CD4-positive, alpha-beta memory T cell (primary cell): ENCODE measurements around the gene AUNIP. TPM values are rescaled to one million over a fixed set of nuclear protein-coding genes. Genes with fewer than 3 reads are reported as not detected.

Experiments
- CTCF ChIA-PET: fragments of 350-600 bp; sonication (Branson Sonifier 250); formaldehyde crosslinking; loops from one replicate; lab custom pipeline; 2021; ENCODE audit warnings: inconsistent platforms; ENCODE audit not compliant: partially characterized antibody; lab: Charles Lee
- POLR2A ChIA-PET: fragments of 350-600 bp; sonication (Branson Sonifier 250); formaldehyde crosslinking; loops from one replicate; lab custom pipeline; 2021; ENCODE audit not compliant: partially characterized antibody; lab: Charles Lee
- DNase-seq, 5 donors: peaks; one replicate each; pipeline versions ENCODE4 v3.0.0 to v3.0.0-alpha.2; 2020 to 2022; ENCODE audit warnings: mixed read lengths in 1 of 5
- H3K27ac ChIP-seq: one replicate; pipeline ENCODE4 v1.7.0; 2013; ENCODE audit warnings: low read depth, low read length
- H3K27me3 ChIP-seq: 2 replicates; pipeline ENCODE4 v1.7.0; 2013; ENCODE audit warnings: mild to moderate bottlenecking, low read length, moderate library complexity; ENCODE audit not compliant: insufficient read depth
- H3K36me3 ChIP-seq: 2 replicates; pipeline ENCODE4 v1.7.0; 2013; ENCODE audit warnings: mild to moderate bottlenecking, low read length, moderate library complexity; ENCODE audit not compliant: insufficient read depth
- H3K4me1 ChIP-seq: 2 replicates; pipeline ENCODE4 v1.7.0; 2013; ENCODE audit warnings: mild to moderate bottlenecking, low read length, moderate library complexity; ENCODE audit not compliant: insufficient read depth
- H3K4me3 ChIP-seq, 2 donors: one replicate each; pipeline ENCODE4 v1.7.0; 2013; ENCODE audit warnings: low read length in 2 of 2, mild to moderate bottlenecking in 1 of 2
- H3K9me3 ChIP-seq, 2 donors: one replicate each; pipeline ENCODE4 v1.7.0; 2013; ENCODE audit warnings: low read length in 2 of 2, control low read depth in 1 of 2; ENCODE audit not compliant: control insufficient read depth in 1 of 2
- H3K27ac Mint-ChIP-seq, 7 donors: one replicate each; pipeline ENCODE4 v1.8.0; 2020 to 2021; ENCODE audit warnings: mixed read lengths in 7 of 7, mild to moderate bottlenecking in 6 of 7, inconsistent platforms in 3 of 7, moderate library complexity in 3 of 7
- H3K27me3 Mint-ChIP-seq, 2 donors: one replicate each; pipeline ENCODE4 v1.8.0; 2020 to 2021; ENCODE audit warnings: mixed read lengths in 2 of 2
- H3K36me3 Mint-ChIP-seq, 2 donors: one replicate each; pipeline ENCODE4 v1.8.0; 2020 to 2021; ENCODE audit warnings: mixed read lengths in 2 of 2, inconsistent platforms in 1 of 2, mild to moderate bottlenecking in 1 of 2
- H3K4me1 Mint-ChIP-seq, 4 donors: one replicate each; pipeline ENCODE4 v1.8.0; 2020 to 2021; ENCODE audit warnings: mixed read lengths in 4 of 4, mild to moderate bottlenecking in 1 of 4
- H3K4me3 Mint-ChIP-seq, 8 donors: one replicate each; pipeline ENCODE4 v1.8.0; 2020 to 2021; ENCODE audit warnings: mixed read lengths in 8 of 8, mild to moderate bottlenecking in 7 of 8, moderate library complexity in 6 of 8, inconsistent platforms in 3 of 8
- H3K9me3 Mint-ChIP-seq, 8 donors: one replicate each; pipeline ENCODE4 v1.8.0; 2020 to 2021; ENCODE audit warnings: mixed read lengths in 8 of 8, mild to moderate bottlenecking in 5 of 8, inconsistent platforms in 3 of 8, moderate library complexity in 1 of 8
- intact Hi-C: fragments of 100-400 bp; cut with micrococcal nuclease; formaldehyde crosslinking; loops from one replicate; pipeline ENCODE4 v1.15.1; 2023
- polyA plus RNA-seq, 2 donors: library from polyadenylated mRNA; unstranded; fragments of 300-500 nt; fragmentation: Illumina TruSeq; gene quantifications; one replicate each; pipeline ENCODE4 v1.2.3, GENCODE V29; 2021
- total RNA-seq, 2 experiments: library from RNA; stranded (reverse); gene quantifications; one replicate each; pipeline ENCODE4 v1.2.3, GENCODE V29; 2021

AUNIP gene
- total and polyA plus RNA-seq, 4 experiments from 2014 or later = not detected

- Histone ChIP-seq H3K36me3 (no peaks in the 10 kb centered on the region), H3K9me3 (no peaks in the 10 kb centered on the region), H3K27ac (no peak overlapping the region), H3K4me3 (no peak overlapping the region), H3K4me1 (peaks cover 10% of the 10 kb centered on the region), H3K27me3 (no peaks in the 10 kb centered on the region)
- ChIA-PET POLR2A (no interaction called here), CTCF (interaction anchor here (0.7 to 1.3 kb wide), 2 partner anchors 74 to 119 kb away, joined by 3 read pairs; partner anchors contain the start of gene PAFAH2)
- DNase-seq = no peak
- Mint-ChIP-seq H3K27ac (no peak overlapping the region), H3K4me3 (no peak overlapping the region), H3K4me1 (peaks cover 4 to 13% (median 7%) of the 10 kb centered on the region in 4 donors), H3K27me3 (no peaks in the 10 kb centered on the region), H3K9me3 (no peaks in the 10 kb centered on the region), H3K36me3 (no peaks in the 10 kb centered on the region)
- intact Hi-C loops = no loop called here
These were observed 19.4 kb upstream of the AUNIP start for GRCh38 chr1:25878690-25879089.

- no peak overlapping the region for H3K4me3 Mint-ChIP-seq
- Histone ChIP-seq H3K27ac (no peak overlapping the region), H3K4me1 (peaks cover 10% of the 10 kb centered on the region), H3K27me3 (no peaks in the 10 kb centered on the region), H3K9me3 (no peaks in the 10 kb centered on the region), H3K36me3 (no peaks in the 10 kb centered on the region), H3K4me3 (no peak overlapping the region)
- no peaks in the 10 kb centered on the region for H3K36me3 Mint-ChIP-seq
- H3K27me3 Mint-ChIP-seq = no peaks in the 10 kb centered on the region
- intact Hi-C loops = no loop called here
- CTCF ChIA-PET = no interaction called here
- DNase-seq = no peak
- POLR2A ChIA-PET = no interaction called here
- no peaks in the 10 kb centered on the region for H3K9me3 Mint-ChIP-seq
- H3K4me1 Mint-ChIP-seq = peaks cover 4 to 13% (median 7%) of the 10 kb centered on the region in 4 donors
- peak overlapping the region in 2 of 7 donors; percentile 14 to 58 for H3K27ac Mint-ChIP-seq
These were observed 17.9 kb upstream of the AUNIP start for GRCh38 chr1:25877155-25877554.

- CTCF ChIA-PET = no interaction called here
- Histone ChIP-seq H3K36me3 (no peaks in the 10 kb centered on the region), H3K9me3 (no peaks in the 10 kb centered on the region), H3K27me3 (no peaks in the 10 kb centered on the region), H3K4me1 (peaks cover 10% of the 10 kb centered on the region), H3K27ac (no peak overlapping the region), H3K4me3 (no peak overlapping the region)
- H3K4me3 Mint-ChIP-seq = peak overlapping the region in 5 of 8 donors; percentile 72 to 84 (median 81)
- intact Hi-C loops = no loop called here
- no peak for DNase-seq
- H3K27ac Mint-ChIP-seq = peak overlapping the region in 5 of 7 donors; percentile 19 to 73 (median 58)
- no peaks in the 10 kb centered on the region for H3K27me3 Mint-ChIP-seq
- H3K9me3 Mint-ChIP-seq = no peaks in the 10 kb centered on the region
- H3K4me1 Mint-ChIP-seq = peaks cover 4 to 13% (median 7%) of the 10 kb centered on the region in 4 donors
- no peaks in the 10 kb centered on the region for H3K36me3 Mint-ChIP-seq
- POLR2A ChIA-PET = interaction anchor here (2.8 kb wide), 1 partner anchor 17 kb away, joined by 16 read pairs; the partner anchor contains the start of gene AUNIP
These were observed 17.4 kb upstream of the AUNIP start for GRCh38 chr1:25876693-25877077.

GRCh38 chr1:25875856-25876692 lies 16.8 kb upstream of the AUNIP start:
- Histone ChIP-seq H3K27me3 (no peaks in the 10 kb centered on the region), H3K4me1 (peaks cover 10% of the 10 kb centered on the region), H3K9me3 (no peaks in the 10 kb centered on the region), H3K36me3 (no peaks in the 10 kb centered on the region), H3K27ac (no peak overlapping the region), H3K4me3 (peak overlapping the region in 1 of 2 donors; percentile 51)
- peak in 1 of 5 donors; percentile 6 for DNase-seq
- intact Hi-C loops = loop anchor here (1.0 to 2.0 kb wide), 2 partner anchors 17 to 56 kb away; partner anchors contain the start of gene AUNIP
- ChIA-PET POLR2A (interaction anchor here (0.6 to 2.8 kb wide), 10 partner anchors 12 to 556 kb away, joined by 3 to 36 read pairs (median 4); partner anchors contain the start of genes AUNIP, MTFR1L and PAFAH2), CTCF (interaction anchor here (0.6 to 2.0 kb wide), 3 partner anchors 20 to 1626 kb away, joined by 3 to 8 read pairs (median 3); no protein-coding TSS in a partner anchor)
- Mint-ChIP-seq H3K4me1 (peaks cover 4 to 13% (median 7%) of the 10 kb centered on the region in 4 donors), H3K27me3 (no peaks in the 10 kb centered on the region), H3K9me3 (no peaks in the 10 kb centered on the region), H3K4me3 (peak overlapping the region; percentile 61 to 88 (median 81)), H3K36me3 (no peaks in the 10 kb centered on the region), H3K27ac (peak overlapping the region; percentile 13 to 89 (median 58))

GRCh38 chr1:25875154-25875855 lies 16.0 kb upstream of the AUNIP start, which contains the start of gene PAQR7:
Gene PAQR7, minus strand, starts transcription at chr1:25875708. Its CDS starts 11,869 bp downstream, at chr1:25863839.
- H3K4me3 Mint-ChIP-seq = peak within 1 kb of the TSS; percentile 80 to 88 (median 84)
- H3K36me3 Mint-ChIP-seq = no peaks in the 10 kb centered on the region
- H3K4me1 Mint-ChIP-seq = peaks cover 4 to 13% (median 6%) of the 10 kb centered on the region in 4 donors
- peak within 1 kb of the TSS; percentile 13 to 89 (median 73) for H3K27ac Mint-ChIP-seq
- Histone ChIP-seq H3K27ac (peak within 1 kb of the TSS; percentile 17), H3K27me3 (no peaks in the 10 kb centered on the region), H3K9me3 (no peaks in the 10 kb centered on the region), H3K4me3 (peak within 1 kb of the TSS in 1 of 2 donors; percentile 51), H3K4me1 (peaks cover 10% of the 10 kb centered on the region), H3K36me3 (no peaks in the 10 kb centered on the region)
- intact Hi-C loops = loop anchor here (1.0 to 2.0 kb wide), 2 partner anchors 17 to 55 kb away; partner anchors contain the start of gene AUNIP
- peak; percentile 55 to 65 (median 59) for DNase-seq
- ChIA-PET POLR2A (interaction anchor here (0.8 to 2.8 kb wide), 11 partner anchors 11 to 557 kb away, joined by 3 to 36 read pairs (median 4); partner anchors contain the start of genes AUNIP, MTFR1L and PAFAH2), CTCF (interaction anchor here (0.6 to 2.0 kb wide), 8 partner anchors 9 to 1627 kb away, joined by 3 to 8 read pairs (median 3); no protein-coding TSS in a partner anchor)
- H3K27me3 Mint-ChIP-seq = no peaks in the 10 kb centered on the region
- H3K9me3 Mint-ChIP-seq = no peaks in the 10 kb centered on the region

- ChIA-PET POLR2A (interaction anchor here (0.8 to 2.8 kb wide), 8 partner anchors 10 to 123 kb away, joined by 3 to 36 read pairs (median 4); partner anchors contain the start of genes AUNIP, MTFR1L and PAFAH2), CTCF (interaction anchor here (0.8 to 2.0 kb wide), 6 partner anchors 10 to 125 kb away, joined by 3 to 8 read pairs (median 3); no protein-coding TSS in a partner anchor)
- no peaks in the 10 kb centered on the region for H3K27me3 ChIP-seq
- no peaks in the 10 kb centered on the region for H3K36me3 ChIP-seq
- peak overlapping the region; percentile 80 to 88 (median 84) for H3K4me3 Mint-ChIP-seq
- H3K4me3 ChIP-seq = peak overlapping the region in 1 of 2 donors; percentile 51
- H3K27ac Mint-ChIP-seq = peak overlapping the region in 5 of 7 donors; percentile 66 to 85 (median 74)
- H3K27me3 Mint-ChIP-seq = no peaks in the 10 kb centered on the region
- intact Hi-C loops = loop anchor here (1.0 to 2.0 kb wide), 2 partner anchors 16 to 54 kb away; partner anchors contain the start of gene AUNIP
- H3K36me3 Mint-ChIP-seq = no peaks in the 10 kb centered on the region
- no peaks in the 10 kb centered on the region for H3K9me3 Mint-ChIP-seq
- H3K27ac ChIP-seq = peak overlapping the region; percentile 17
- H3K4me1 Mint-ChIP-seq = peaks cover 4 to 13% (median 6%) of the 10 kb centered on the region in 4 donors
- H3K4me1 ChIP-seq = peaks cover 10% of the 10 kb centered on the region
- no peak for DNase-seq
- no peaks in the 10 kb centered on the region for H3K9me3 ChIP-seq
These were observed 15.4 kb upstream of the AUNIP start for GRCh38 chr1:25874635-25875153.
